GM21381 (cell line): ENCODE measurements around the gene PTGFRN.

Source experiments
- ATAC-seq: cut with Tn5 transposase; IDR thresholded peaks from one replicate; pipeline ENCODE4 v1.9.1; 2021; ENCODE audit warnings: mild to moderate bottlenecking, moderate library complexity; ENCODE audit not compliant: unreplicated experiment

Gene PTGFRN

GRCh38 chr1:116887212-116887611, 22.5 kb upstream of the PTGFRN start:
- ATAC-seq, result no peak

GRCh38 chr1:116889380-116889779, 20.3 kb upstream of the PTGFRN start:
- no peak for ATAC-seq

DNA sequence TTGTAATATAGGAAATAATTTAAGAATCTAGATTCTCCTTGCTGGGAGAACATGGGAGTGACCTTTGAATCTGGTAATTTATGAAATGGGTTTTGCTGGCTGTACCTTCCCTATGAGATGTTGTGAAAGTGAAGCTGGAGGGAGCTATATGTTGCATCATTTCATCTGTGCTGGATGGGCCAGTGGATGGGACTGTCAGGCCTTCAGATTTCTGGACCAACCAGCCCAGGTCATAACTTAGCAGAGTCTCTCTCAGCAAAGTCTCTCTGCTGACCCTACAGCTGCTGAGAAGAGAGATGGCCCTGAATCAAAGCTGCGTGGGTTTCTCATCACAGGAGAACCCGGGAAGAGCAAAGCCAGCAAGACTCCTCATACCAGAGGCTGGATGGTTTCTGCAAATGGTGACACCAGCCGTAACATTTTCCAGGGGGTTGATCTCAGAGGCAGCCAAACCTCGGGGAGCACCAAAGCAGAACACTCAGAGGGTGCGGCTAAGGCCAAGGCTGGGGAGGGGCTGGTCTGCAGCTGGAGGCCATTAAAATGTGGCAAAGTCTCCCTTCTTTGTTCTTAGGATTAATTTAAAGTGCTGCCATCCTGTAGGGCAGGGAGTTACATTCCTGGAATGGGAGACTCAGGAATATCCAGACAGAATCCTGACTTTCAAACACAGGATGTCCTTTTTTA, 18.2 kb upstream of the PTGFRN start:
- no peak for ATAC-seq

DNA sequence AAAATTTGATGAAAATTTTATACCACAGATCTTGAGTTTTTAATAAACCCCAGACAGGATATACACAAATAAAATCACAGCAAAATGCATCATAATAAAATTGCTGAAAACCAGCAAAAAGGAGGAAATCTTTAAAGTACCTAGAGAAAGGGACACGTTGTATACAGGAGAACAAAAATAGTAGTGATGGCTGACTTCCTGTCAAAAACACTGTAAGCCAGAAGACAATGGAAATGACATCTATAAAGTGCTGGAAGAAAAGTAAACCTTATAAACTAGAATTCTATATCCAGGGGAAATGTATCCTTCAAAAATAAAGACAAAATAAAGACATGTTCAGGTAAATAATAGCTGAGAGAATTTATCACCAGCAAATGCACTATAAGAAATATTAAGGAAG, 14.6 kb upstream of the PTGFRN start:
- no peak for ATAC-seq

GRCh38 chr1:116899529-116899928, 10.2 kb upstream of the PTGFRN start:
- ATAC-seq, result no peak

- no peak for ATAC-seq
Observed at GRCh38 chr1:116900471-116901365, 9.0 kb upstream of the PTGFRN start.

DNA sequence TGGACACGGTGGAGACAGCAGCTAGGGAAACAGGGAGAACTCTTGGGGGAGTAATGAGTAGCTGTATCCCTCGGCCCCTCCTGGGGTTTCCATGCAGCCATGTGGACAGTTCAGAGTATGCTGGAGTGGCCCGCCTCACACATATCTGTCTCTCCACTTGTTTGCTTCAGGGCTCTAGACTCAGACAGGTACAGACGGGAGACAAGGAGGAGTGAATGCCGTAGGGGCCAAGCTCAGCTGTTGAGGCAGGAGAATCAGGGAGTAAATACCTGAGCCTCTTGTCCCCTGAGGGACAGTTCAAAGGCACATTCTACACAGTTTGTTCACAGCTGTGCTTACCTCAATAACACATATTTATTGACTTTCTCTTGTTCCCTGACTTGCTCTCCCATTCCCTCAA, 7.7 kb upstream of the PTGFRN start:
- ATAC-seq, result no peak

DNA sequence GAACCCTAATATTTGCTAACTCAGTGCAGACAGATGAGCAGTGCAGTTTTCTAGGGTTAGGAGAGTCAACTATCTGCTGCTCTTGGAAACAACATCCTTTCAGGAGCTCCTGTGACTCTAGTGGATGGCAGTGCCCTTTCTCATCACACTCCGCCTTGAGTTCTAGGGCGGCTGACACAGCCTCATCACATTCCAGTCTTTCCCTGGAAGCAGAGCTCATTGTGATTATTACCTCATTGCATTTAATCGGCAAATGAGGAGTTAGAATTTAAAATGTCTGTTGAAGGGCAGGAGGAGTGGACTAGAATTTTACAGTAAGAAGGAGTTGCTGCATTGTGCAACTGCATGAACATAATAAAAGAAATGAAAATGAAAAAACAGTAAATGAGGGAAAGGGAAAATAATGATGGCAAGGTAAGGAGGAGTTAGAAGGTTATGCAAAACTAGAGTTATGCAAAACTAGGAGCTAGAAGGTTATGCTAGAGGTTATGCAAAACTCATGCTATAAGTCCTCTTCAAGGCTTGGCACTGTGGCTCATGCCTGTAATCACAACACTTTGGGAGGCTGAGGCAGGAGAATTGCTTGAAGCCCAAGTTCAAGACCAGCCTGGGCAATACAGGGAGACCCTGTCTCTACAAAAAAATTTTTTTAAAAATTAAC, 6.9 kb upstream of the PTGFRN start:
- no peak for ATAC-seq

- no peak for ATAC-seq
Observed at GRCh38 chr1:116904791-116905320, 4.9 kb upstream of the PTGFRN start.

GRCh38 chr1:116906812-116907211, 2.9 kb upstream of the PTGFRN start:
- no peak for ATAC-seq

GRCh38 chr1:116907351-116907750, 2.4 kb upstream of the PTGFRN start:
- ATAC-seq, result no peak

DNA sequence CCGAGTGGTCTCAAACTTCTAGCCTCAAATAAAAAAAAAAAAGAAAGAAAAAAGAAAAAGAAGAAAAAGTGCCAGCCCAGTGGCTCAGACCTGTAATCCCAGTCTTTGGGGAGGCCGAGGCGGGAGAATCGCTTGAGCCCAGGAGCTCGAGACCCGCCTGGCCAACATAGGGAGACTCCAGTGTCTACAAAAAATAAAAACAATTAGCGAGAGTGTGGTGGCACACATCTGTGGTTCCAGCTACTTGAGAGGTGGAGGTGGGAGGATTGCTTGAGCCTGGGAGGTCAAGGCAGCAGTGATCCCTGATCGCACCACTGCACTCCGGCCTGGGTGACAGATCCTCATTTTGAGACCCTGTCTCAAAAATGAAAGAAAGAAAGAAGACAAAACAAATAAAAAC, 1.4 kb upstream of the PTGFRN start:
- no peak for ATAC-seq

DNA sequence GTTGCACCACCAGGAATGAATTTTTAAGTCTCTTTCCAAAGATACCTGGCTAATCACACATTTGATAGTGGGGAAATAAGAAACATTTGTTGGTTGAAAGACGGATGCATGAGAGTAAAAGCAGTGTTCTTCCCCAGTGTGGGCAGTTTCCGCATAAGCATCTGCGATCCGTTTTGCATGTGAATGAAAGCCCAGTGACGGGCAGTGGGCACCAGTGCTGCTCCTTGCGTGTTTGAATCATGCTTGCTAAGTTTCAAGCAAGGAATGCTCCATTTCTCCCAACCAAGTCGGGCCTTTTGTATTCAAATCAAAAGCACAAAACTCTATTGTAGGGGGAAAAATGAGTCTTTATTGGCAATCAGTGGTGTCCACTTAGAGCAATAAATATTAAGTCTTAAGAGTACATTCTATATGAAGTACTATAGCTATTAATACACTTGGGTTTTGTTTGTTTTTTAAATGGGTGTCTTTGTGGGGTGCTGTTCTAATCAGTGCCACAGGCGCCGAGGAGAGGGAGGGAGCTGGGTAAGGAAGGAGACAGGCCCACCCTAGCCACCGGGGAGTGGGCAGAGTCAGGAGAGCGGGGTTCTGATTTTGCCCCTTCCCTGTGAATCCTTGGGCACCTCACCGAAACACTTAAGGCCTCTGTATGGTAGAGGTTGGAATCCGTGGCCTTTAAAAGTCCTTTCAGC, 750 bp upstream of the PTGFRN start:
- ATAC-seq, result no peak

- ATAC-seq, result no peak
Observed at GRCh38 chr1:116910379-116911187, 867 bp downstream of the PTGFRN start.

GRCh38 chr1:116911188-116911553, 1.5 kb downstream of the PTGFRN start:
- no peak for ATAC-seq

- no peak for ATAC-seq
Observed at GRCh38 chr1:116911779-116912469, 2.2 kb downstream of the PTGFRN start.

DNA sequence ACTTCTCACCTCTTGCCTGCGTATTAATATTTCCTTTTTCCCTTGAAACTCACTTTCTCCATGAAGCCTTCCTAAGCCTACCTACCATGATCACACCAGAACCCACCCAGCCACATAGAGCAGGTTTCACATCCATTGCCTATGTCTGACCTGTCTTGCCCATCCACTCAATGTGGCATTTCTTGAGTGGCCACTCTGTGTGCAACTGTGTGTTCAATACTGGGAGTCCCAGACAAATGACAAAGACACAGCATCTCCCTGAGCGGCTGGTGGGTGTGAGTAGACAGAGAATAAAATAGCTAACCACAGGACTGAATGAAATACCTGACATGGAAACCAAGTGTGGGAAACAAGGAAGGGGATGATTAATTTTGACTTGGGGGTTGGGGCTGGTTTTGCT, 3.1 kb downstream of the PTGFRN start:
- no peak for ATAC-seq

- ATAC-seq, result no peak
Observed at GRCh38 chr1:116913941-116914340, 4.2 kb downstream of the PTGFRN start.

GRCh38 chr1:116914667-116915066, 5.0 kb downstream of the PTGFRN start:
- ATAC-seq, result no peak
